GM12891 (cell line): Measurements from ENCODE around the gene THSD4.

Source experiments
- PAX5 ChIP-seq: IDR thresholded peaks from 2 replicates; pipeline ENCODE4 v1.6.1; 2011; ENCODE audit warnings: low read length, moderate library complexity, mild to moderate bottlenecking; ENCODE audit not compliant: insufficient read depth, severe bottlenecking
- POLR2A ChIP-seq: IDR thresholded peaks from 2 replicates; pipeline ENCODE4 v1.6.1; 2011; ENCODE audit warnings: low read depth, low read length, control low read depth
- SPI1 ChIP-seq: IDR thresholded peaks from 2 replicates; pipeline ENCODE4 v1.6.1; 2011; ENCODE audit warnings: low read depth, low read length, control low read depth

- TF ChIP-seq POLR2A, result no peak
- no peak for TF ChIP-seq SPI1
- no peak for TF ChIP-seq PAX5
Measured at GRCh38 chr15:71575474-71576045, 460.3 kb downstream of the THSD4 start.
